CD14-positive monocyte (primary cell): ENCODE measurements around the gene B3GLCT. TPM values are rescaled to one million over a fixed set of nuclear protein-coding genes. Genes with fewer than 3 reads are reported as not detected.

Source experiments
- DNase-seq, 3 donors: peaks; one replicate each; pipeline ENCODE4 v3.0.0-alpha.2; 2011 to 2022
- H2AFZ ChIP-seq: 2 replicates; pipeline ENCODE4 v1.6.0; 2012; ENCODE audit warnings: mild to moderate bottlenecking, low read depth, low read length, inconsistent platforms; ENCODE audit not compliant: insufficient read depth, poor library complexity, severe bottlenecking
- H3K27ac ChIP-seq, 2 donors: 1 replicate in 1 of 2; 2 replicates in 1 of 2; pipeline ENCODE4 v1.5.1; 2012 to 2013; ENCODE audit warnings: low read length in 2 of 2, control low read depth in 1 of 2, inconsistent platforms in 1 of 2, low read depth in 1 of 2, mild to moderate bottlenecking in 1 of 2
- H3K27me3 ChIP-seq, 2 donors: one replicate each; pipeline versions ENCODE4 v1.6.0 to v1.6.1; 2011 to 2013; ENCODE audit warnings: low read length in 2 of 2; ENCODE audit not compliant: control insufficient read depth in 2 of 2, insufficient read depth in 2 of 2
- H3K36me3 ChIP-seq, 2 donors: replicated peaks in 1 of 2; 1 replicate in 1 of 2; 2 replicates in 1 of 2; pipeline versions ENCODE4 v1.5.1 to v1.6.1; 2012 to 2013; ENCODE audit warnings: low read length in 2 of 2, control low read depth in 1 of 2, inconsistent platforms in 1 of 2, mild to moderate bottlenecking in 1 of 2; ENCODE audit not compliant: insufficient read depth in 2 of 2, control insufficient read depth in 1 of 2
- H3K4me1 ChIP-seq, 2 donors: 1 replicate in 1 of 2; 2 replicates in 1 of 2; pipeline versions ENCODE4 v1.5.1 to v1.6.1; 2012 to 2013; ENCODE audit warnings: low read length in 2 of 2, control low read depth in 1 of 2, inconsistent platforms in 1 of 2, mild to moderate bottlenecking in 1 of 2, moderate library complexity in 1 of 2; ENCODE audit not compliant: insufficient read depth in 2 of 2, control insufficient read depth in 1 of 2
- H3K4me2 ChIP-seq: replicated peaks from 2 replicates; pipeline ENCODE3; 2012; ENCODE audit warnings: low read length, moderate library complexity, mild to moderate bottlenecking; ENCODE audit not compliant: poor library complexity, severe bottlenecking; ENCODE audit errors: extremely low read depth
- H3K4me3 ChIP-seq, 3 experiments: fragments of 200-600 bp in 1 of 3; sonication (generic) in 1 of 3; replicated peaks in 1 of 3; 1 replicate in 2 of 3; 2 replicates in 1 of 3; pipeline ENCODE4 v1.5.1; 2011 to 2013; ENCODE audit warnings: low read length in 3 of 3, mild to moderate bottlenecking in 3 of 3, control low read depth in 2 of 3, low read depth in 2 of 3, inconsistent platforms in 1 of 3, moderate library complexity in 1 of 3
- H3K79me2 ChIP-seq: 2 replicates; pipeline ENCODE4 v1.6.0; 2012; ENCODE audit warnings: mild to moderate bottlenecking, control low read depth, inconsistent platforms, low read length, moderate library complexity; ENCODE audit not compliant: insufficient read depth
- H3K9ac ChIP-seq: 2 replicates; pipeline ENCODE4 v1.6.0; 2017; ENCODE audit warnings: low read length, mild to moderate bottlenecking; ENCODE audit not compliant: insufficient read depth, poor library complexity, severe bottlenecking
- H3K9me3 ChIP-seq, 2 donors: replicated peaks in 1 of 2; 1 replicate in 1 of 2; 2 replicates in 1 of 2; pipeline versions ENCODE4 v1.5.1 to v1.6.1; 2012 to 2013; ENCODE audit warnings: low read length in 2 of 2, control low read depth in 1 of 2; ENCODE audit not compliant: control insufficient read depth in 1 of 2, insufficient read depth in 1 of 2
- H4K20me1 ChIP-seq: 2 replicates; pipeline ENCODE4 v1.6.0; 2012; ENCODE audit warnings: mild to moderate bottlenecking, low read length, control low read depth, moderate library complexity; ENCODE audit not compliant: insufficient read depth
- H3K27ac Mint-ChIP-seq, 7 donors: one replicate each; pipeline ENCODE4 v1.8.0; 2020; ENCODE audit warnings: mild to moderate bottlenecking in 7 of 7, mixed read lengths in 7 of 7, moderate library complexity in 6 of 7, inconsistent platforms in 2 of 7
- H3K27me3 Mint-ChIP-seq, 3 donors: one replicate each; pipeline ENCODE4 v1.8.0; 2021 to 2022; ENCODE audit warnings: low read depth in 3 of 3, mild to moderate bottlenecking in 3 of 3, mixed read lengths in 3 of 3, moderate library complexity in 3 of 3, inconsistent platforms in 1 of 3
- H3K36me3 Mint-ChIP-seq, 2 donors: one replicate each; pipeline ENCODE4 v1.8.0; 2020; ENCODE audit warnings: mixed read lengths in 2 of 2, inconsistent platforms in 1 of 2, mild to moderate bottlenecking in 1 of 2
- H3K4me1 Mint-ChIP-seq: one replicate; pipeline ENCODE4 v1.8.0; 2020; ENCODE audit warnings: mild to moderate bottlenecking, mixed read lengths
- H3K4me3 Mint-ChIP-seq, 2 donors: one replicate each; pipeline ENCODE4 v1.8.0; 2020; ENCODE audit warnings: mild to moderate bottlenecking in 2 of 2, mixed read lengths in 2 of 2, moderate library complexity in 1 of 2
- H3K9me3 Mint-ChIP-seq, 7 donors: one replicate each; pipeline ENCODE4 v1.8.0; 2020 to 2022; ENCODE audit warnings: mixed read lengths in 7 of 7, mild to moderate bottlenecking in 6 of 7, moderate library complexity in 6 of 7, inconsistent platforms in 2 of 7
- CTCF ChIP-seq: fragments of 200-600 bp; IDR thresholded peaks from one replicate; pipeline ENCODE4 v1.8.0; 2022; ENCODE audit warnings: antibody characterized with exemption, mild to moderate bottlenecking
- WGBS: methylation state at CpG from one replicate; pipeline ENCODE4 v1.1.5; 2013; ENCODE audit warnings: missing lambda C conversion rate; ENCODE audit not compliant: insufficient coverage; 5-methylcytosine and 5-hydroxymethylcytosine counted together
- intact Hi-C, 2 donors: fragments of 100-400 bp; cut with micrococcal nuclease; formaldehyde crosslinking; loops; one replicate each; pipeline versions ENCODE4 v1.15.0 to v1.15.1; 2023
- polyA plus RNA-seq, 3 donors: library from polyadenylated mRNA; depleted of rRNA in 1 of 3; unstranded in 2 of 3; stranded (reverse) in 1 of 3; fragments of 300-500 nt in 2 of 3; fragments of >200 nt in 1 of 3; fragmentation: Illumina TruSeq in 2 of 3; gene quantifications; 1 replicate in 2 of 3; 2 replicates in 1 of 3; pipeline ENCODE4 v1.2.3, GENCODE V29; 2012 to 2021

The B3GLCT gene
- polyA plus RNA-seq, 3 donors: 0.63 to 2.0 (median 2.0) TPM

DNA sequence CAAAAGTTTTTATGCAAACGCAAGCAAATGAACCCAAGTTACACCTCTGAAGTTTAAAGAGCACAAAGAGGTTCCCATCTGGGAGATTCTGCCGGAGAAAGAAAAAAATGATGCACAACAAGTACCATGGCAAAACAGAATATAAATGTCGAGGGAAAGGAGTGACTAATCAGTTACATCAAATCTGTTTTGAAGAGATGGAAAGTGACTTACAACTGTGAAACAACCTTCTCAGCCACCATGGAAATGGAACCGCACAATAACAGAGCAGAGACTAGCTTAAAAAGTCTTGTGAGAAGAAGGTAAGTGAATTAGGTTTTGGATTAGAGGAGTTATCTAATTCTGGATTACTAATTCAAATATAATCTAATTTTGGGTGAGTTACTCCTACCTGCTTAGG, 40.5 kb upstream of the B3GLCT start:
- peaks cover 55% of the 10 kb centered on the region for H3K79me2 ChIP-seq
- H3K27ac ChIP-seq: no peak overlapping the region
- H3K9me3 ChIP-seq: no peaks in the 10 kb centered on the region
- peak overlapping the region in 1 of 7 donors; percentile 50 for H3K27ac Mint-ChIP-seq
- 100% methylated on average over 1 of the region's 4 CpGs for WGBS
- H3K36me3 Mint-ChIP-seq: peaks cover 31 to 37% of the 10 kb centered on the region in 2 donors
- no peak for TF ChIP-seq CTCF
- H3K4me2 ChIP-seq: no peak overlapping the region
- intact Hi-C loops: no loop called here
- H4K20me1 ChIP-seq: peaks cover 12% of the 10 kb centered on the region
- no peak for DNase-seq
- H3K36me3 ChIP-seq: peaks cover 24 to 35% of the 10 kb centered on the region in 2 donors
- no peaks in the 10 kb centered on the region for H3K27me3 Mint-ChIP-seq
- peaks cover 24% of the 10 kb centered on the region for H3K4me1 Mint-ChIP-seq
- no peaks in the 10 kb centered on the region for H3K27me3 ChIP-seq
- no peak overlapping the region for H2AFZ ChIP-seq
- peaks cover 15 to 30% of the 10 kb centered on the region in 2 donors for H3K4me1 ChIP-seq
- no peak overlapping the region for H3K4me3 ChIP-seq
- no peak overlapping the region for H3K9ac ChIP-seq
- H3K4me3 Mint-ChIP-seq: no peak overlapping the region
- no peaks in the 10 kb centered on the region for H3K9me3 Mint-ChIP-seq

DNA sequence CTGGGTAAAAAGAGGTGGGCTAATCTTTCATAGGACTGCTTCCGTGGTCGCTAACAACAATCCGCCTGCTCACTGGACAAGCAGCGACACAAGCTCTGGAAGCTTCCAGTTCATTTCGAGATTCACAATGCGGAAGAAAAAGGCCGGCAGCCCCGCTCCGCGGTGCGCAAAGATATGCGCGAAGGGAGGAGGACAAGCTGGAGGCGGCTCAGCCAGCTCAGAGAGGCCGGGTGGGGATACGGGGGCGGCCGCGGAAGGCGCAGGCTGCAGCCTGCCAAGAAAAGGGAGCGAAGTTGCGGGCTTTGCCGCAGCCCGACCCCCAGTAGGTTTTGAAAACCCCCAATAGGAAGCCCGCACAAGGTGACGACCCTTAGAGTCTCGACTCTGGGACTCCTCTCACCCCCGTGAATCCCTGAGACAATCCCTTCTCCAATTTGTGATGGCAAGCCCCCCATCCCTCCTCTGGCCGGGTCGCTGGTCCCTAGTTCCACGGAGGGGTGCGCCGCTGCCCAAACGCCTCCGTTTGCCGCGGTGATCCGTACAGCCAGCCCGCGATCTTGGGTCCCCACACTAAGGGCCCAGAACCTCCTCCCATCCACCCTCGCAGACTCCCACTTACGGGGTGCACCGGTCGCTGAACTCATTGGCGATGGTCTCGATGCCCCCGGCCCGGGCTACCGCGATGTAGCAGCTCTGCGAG, 38.8 kb upstream of the B3GLCT start:
- H3K4me1 Mint-ChIP-seq: peaks cover 24% of the 10 kb centered on the region

More for the DNA sequence above, 38.8 kb upstream of the B3GLCT start:
- Mint-ChIP-seq H3K27me3 (peaks cover 0 to 1% (median 0%) of the 10 kb centered on the region in 3 donors), H3K27ac (peak overlapping the region; percentile 81 to 94 (median 92)), H3K4me3 (peak overlapping the region; percentile 96 to 97), H3K36me3 (peaks cover 15 to 20% of the 10 kb centered on the region in 2 donors), H3K9me3 (peaks cover 0 to 3% (median 0%) of the 10 kb centered on the region in 7 donors)
- 0% methylated on average over 43 of the region's 51 CpGs for WGBS
- intact Hi-C loops: loop anchor here (5.0 to 10.0 kb wide), 3 partner anchors 489 to 1309 kb away; partner anchors contain the start of genes KATNAL1 (in 1 of the 2) and UBL3 (in 1 of the 2)
- Histone ChIP-seq H3K4me3 (peak overlapping the region; percentile 72 to 98 (median 90)), H3K27ac (peak overlapping the region; percentile 85 to 92), H3K79me2 (peaks cover 51% of the 10 kb centered on the region), H3K36me3 (peaks cover 10 to 18% of the 10 kb centered on the region in 2 donors), H2AFZ (peak overlapping the region; percentile 95), H3K27me3 (no peaks in the 10 kb centered on the region), H4K20me1 (peaks cover 12% of the 10 kb centered on the region), H3K9ac (peak overlapping the region; percentile 89), H3K9me3 (no peaks in the 10 kb centered on the region), H3K4me1 (peaks cover 15 to 30% of the 10 kb centered on the region in 2 donors), H3K4me2 (peak overlapping the region; percentile 98)
- TF ChIP-seq CTCF: no peak
- peak; percentile 27 to 45 (median 43) for DNase-seq
